Stimulated activated naive CD4-positive, alpha-beta T cell treated with Interleukin-2 at 50 U/mL for 16 hours (primary cell): ENCODE data around the gene POM121L2.
"Not testable (repeated sequence)": the region's sequence is repeated elsewhere in the genome, so short reads cannot be mapped to it uniquely, and the experiment has no call there.

Experiments
- DNase-seq: peaks from one replicate; lab custom pipeline; 2025; lab: John Stamatoyannopoulos, UW

Gene POM121L2

DNA sequence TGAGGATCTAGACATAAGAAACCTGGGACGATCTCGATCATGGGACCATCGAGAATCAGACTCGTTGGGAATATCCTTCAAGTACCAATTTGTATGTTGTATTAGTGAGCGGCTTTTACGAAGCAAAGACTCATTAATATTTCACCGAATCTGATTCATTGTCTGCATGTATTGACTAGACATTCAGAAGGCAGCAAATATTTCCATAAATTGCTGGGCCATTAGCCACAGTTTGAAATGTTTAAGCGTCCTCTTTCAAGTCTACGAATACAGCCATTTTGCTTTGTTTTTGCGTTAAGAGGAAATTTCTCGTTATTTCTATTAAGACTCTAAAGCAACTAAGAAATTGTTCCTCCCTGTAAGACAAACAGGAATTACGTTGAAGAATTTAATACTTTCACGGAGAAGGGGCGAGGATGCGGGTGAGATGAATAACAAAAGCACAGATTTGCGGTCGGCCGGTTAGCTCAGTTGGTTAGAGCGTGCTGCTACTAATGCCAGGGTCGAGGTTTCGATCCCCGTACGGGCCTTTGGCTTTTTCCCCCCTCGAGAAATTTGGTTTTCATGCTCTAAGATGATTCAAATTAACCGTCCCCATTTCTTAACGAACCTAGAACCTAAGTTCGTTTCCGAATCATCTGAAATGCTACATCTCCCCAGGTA is 18.5 kb downstream of the POM121L2 start:
- DNase-seq = no peak

DNA sequence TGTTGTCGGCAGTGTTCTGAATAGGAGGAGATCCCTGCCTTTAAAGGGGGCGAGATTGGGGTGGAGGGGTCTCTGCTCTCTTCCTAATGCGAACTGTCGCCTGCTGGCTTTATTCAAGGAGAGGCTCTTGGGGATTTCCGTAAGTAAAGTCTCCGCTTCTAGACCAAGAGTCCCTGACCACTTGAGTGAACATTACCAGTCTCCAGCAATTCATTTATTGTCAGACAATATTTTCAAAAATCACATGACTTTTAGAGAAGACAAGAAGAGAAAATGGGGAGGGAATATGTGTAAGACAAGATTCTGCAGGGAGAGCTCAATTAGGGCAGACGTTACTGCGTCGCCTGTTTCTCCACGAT is 21.2 kb downstream of the POM121L2 start:
- no peak for DNase-seq

DNA sequence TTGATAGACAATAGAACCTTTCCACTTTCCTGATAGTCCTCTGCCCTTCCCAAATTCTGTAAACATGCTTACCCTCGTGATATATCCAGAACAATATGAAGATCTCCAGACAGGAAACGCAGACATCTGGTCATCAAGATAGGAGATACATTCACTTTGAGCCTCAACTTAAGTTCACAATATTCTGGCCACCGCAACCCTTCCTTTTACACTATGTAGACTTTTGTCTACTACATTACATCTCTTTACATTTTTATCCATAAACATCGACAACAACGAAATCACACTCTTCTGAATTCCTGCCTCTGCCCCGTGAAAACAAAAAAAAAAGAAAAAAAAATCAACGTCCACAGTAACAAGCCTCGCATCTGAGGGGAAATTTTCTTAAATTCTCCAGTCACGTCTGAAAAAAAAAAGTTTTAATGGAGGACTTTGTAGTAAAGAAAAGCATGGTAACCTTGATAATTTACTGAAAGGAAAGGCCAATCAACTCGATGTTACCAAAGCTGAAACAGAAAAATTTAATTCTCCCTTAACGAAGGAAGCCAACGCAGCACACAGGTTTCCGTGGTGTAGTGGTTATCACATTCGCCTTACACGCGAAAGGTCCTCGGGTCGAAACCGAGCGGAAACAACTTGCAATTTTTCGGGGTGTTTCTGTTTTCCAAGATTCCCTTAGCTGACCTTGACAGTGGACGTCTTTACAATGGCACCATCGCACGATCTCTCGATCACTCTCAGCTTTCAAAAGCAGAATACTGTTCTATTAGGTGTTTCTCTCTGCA is 21.8 kb downstream of the POM121L2 start:
- DNase-seq = no peak

DNA sequence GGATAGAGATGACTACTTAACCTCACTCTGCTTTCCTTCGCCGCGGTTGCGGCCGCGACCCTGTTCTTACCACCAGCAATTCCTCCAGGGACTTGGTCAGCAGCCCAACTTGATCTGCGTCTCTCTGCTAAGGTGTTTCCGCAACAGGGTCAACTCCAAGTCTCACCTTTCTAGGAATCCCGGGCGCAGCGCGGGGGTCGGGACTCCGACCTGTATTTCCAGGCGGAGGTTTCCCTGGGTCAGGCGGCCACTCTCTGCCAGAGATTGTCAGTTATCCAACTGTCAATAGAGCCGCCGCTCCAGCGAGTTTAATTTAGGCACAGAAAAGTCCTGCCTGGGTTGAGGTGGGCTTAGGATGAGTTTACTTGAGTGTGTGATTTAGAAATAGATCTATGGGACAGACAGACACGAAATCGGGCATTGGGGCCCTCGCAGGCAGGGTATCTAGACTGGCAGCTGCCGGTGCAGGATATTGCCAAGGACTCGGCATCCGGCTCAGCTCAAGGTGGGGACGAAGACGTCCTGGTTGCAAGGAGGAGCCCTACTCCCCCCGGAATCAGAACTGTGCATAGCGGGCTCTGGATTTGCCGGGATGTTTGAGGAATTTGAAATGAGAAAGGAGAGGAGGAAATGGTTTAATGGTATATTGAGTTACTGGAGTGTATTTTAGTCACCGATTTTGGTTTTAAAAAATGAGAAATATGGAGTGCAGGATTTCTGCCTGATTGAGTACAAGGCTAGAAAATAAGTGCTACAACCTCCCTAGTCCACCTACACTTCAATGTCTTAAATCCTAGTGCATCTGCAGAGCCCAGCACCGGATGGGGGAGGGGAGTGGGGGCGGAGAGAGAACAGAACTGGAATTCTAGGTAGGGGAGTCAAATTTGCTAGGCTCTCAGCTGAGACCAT is 23.7 kb downstream of the POM121L2 start:
- DNase-seq = no peak

DNA sequence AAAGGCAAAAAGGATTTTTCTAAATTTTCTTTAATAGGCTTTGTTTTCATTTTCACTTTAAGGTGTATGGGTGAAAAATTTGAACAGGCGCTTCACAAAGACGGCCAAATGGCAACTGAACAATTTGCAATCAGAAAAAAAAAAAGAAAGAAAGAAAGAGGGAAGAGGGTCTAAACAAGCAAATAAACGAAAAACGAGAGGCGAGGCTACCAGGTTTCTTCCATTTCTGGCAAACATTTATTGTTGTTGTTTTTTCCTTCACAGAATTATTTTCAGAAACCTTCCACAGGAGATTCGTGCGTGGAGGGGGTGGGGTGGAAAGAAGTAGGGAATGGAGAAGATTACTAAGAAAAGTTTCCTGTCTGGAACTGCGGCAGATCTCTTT is 24.3 kb downstream of the POM121L2 start:
- DNase-seq = no peak

DNA sequence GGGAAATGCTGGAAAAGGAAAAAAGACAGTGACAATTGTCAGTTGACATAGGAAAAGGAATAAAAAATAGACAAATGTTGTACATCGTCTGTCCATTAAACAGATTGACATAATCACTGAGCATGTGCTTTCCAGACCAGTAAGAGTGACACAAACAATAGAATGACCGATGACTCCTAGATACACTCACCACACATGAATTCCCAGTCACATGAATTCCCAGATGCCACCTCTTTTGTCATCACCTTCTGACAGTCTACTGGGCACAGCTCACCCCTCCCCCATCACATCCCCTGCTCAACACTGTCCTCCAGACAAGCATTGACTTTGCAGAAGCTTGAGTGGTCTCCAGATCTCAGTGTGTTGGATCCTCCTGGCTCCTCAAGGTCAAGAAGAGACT is 25.9 kb downstream of the POM121L2 start:
- no peak for DNase-seq

DNA sequence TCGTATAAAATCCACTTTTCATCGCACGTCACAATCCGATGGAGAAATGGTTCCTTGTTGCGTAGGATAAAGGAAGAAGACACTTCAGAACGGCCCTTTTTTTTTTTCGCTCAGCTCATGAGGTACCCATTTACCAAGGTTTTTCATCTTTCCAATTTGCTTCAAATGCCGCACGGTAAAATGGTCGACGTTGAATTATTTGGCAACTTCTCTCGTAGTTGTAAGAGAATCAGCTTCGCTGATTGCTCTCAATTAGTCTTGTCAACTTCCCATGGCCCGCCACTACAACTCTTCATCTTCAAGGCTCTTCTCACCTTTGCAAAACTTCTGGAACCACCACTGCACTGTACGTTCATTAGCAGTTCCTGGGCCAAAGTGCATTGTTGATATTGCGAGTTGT is 28.8 kb downstream of the POM121L2 start:
- no peak for DNase-seq

DNA sequence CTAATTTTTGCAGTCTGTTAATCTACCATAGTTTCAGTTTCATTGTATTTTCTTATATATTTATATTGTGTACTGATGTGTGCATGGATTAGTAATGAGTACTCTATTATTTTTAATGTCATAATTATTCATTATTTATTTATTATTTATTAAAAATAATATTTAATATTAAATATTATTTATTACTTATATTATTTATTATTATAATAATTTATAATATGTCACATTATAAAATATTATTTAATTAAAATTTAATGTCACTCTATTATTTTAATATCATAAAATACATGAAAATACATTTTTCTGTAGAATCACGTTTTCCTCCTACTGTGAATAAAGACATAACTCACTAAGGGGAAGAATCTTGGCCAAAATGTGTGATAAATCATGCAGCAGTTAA is 30.5 kb downstream of the POM121L2 start:
- DNase-seq = no peak

DNA sequence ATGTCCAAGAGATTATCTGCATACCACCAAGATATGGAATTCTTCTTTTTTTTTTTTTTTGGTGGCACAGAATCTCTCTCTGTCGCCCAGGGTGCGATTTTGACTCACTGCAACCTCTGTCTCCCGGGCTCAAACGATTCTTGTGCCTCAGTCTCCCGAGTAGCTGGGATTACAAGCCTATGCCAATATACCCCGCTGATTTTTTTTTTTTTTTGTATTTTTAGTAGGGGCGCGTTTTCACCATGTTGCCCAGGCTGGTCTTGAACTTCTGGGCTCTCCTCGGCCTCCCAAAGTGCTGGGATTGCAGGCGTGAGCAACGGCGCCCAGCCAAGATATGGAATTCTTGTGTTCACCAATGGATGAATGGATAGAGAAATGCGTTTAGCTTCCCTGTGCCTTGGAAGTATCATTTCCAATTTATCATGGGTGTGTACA is 31.0 kb downstream of the POM121L2 start:
- no peak for DNase-seq

DNA sequence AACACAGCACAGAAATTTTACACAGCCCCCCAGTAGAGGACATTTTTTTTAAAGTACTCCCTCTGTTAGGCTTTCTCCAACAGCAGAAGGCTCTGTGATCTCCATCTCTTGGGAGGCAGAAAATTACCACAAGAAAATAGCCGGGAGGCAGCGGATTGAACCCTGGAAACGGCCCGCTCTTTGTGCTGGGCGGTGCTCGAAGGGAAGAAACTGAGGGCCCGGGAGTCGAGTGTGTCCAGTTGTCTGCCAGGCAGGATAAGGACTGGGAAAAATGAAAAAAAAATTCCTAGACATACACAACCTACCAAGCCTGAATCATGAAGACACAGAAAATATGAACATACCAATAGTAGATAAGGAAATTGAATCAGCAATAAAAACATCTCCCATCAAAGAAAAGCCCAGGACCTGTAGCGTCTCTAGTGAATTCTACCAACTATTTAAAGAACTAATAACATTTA is 31.5 kb downstream of the POM121L2 start:
- no peak for DNase-seq

DNA sequence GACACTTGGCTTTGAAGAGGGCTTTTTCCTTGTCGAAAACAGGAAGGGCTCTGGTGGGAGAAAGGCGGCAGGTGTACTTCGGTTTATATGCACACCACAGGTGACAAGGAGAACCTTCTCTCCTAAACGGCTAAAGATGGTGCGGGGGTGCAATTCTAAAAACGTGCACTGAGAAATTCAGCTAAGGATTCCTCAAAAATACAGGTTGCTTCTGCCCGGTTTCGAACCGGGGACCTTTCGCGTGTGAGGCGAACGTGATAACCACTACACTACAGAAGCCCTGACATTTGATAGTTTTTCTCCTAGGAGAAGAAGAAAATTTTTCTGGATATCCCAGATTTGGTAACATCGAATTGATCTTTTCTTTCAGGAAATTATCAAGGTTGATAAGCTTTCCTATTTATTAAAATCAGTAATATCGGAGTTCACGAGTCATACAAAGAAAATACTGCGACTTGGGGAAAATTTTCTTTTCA is 32.0 kb downstream of the POM121L2 start:
- DNase-seq = no peak

DNA sequence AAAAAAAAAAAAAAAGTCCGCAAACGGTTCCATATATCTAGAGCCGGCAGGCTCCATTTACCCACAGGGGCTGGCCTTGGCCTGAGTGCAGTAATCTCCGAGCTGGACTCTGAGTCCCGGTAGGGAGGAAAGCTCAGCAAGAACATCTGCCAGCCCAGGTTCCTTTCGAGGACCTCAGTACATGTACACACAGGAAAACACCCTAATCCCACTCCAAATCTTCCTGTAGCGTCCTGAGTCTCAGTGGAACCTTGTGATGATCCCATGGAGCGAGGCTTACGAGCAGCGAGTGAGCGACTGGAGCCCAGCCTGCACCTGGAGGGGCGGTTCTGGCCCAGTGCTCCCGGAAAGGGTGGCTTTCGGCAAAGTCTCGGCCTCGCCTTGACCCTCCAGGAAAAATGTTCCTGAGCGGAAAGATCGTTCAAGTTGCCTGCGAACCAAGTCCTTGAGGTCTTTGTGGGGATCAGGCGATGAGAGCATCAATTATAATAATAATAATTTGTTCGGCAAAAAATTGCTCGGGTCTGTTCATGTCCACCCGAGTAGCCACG is 32.5 kb downstream of the POM121L2 start:
- no peak for DNase-seq

DNA sequence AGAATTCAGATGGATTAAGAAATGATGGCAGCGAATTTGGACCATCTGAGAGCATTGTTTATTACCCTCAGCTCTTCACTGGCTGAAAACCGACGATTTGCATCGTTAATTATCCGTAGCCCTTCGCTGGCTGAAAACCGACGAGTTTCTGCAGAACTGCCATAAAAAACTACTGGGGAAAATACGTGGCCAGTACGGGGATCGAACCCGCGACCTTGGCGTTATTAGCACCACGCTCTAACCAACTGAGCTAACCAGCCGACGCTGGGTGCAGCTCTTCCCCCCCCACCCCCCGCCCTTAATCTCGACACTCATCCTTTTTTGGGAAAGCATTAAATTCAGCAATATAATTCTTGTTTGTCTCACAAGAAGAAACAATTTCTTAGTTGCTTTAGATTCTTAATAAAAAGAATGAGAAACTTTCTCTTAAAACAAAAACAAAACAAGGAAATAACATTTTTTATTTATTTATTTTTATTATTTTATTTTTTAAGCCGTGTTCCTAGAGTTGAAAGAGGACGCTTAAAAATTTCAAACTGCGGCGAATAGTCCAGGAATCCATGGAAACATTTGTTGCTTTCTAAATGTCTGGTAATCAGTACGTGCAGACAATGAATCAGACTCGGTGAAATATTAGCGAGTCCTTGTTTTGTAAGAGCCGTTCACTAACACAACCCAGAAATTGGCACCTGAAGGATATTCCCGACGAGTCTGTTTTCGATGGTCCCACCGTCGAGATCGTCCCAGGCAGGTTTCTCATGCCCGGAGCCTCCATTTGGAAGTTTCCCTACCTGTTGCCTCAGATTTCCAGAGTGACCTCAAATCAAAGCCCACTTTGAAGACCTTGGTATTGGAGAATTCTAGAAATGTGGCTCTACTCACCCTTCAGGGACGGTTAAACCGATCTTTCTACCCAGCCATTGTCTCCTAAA is 36.8 kb downstream of the POM121L2 start:
- DNase-seq = no peak

DNA sequence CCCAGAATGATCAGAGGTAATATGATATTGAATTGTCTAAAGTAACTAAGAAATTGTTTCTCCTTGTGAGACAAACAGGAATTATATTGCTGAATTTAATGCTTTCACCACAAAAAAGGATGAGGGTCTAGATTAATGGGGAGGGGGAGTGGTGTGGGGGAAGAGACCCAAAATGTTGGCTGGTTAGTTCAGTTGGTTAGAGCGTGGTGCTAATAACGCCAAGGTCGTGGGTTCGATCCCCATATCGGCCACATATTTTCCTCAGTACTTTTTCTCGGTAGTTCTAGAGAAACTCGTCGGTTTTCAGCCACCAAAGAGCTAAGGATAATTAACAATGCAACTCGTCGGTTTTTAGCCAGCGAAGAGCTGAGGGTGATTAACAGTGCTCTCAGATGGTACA is 38.3 kb downstream of the POM121L2 start:
- no peak for DNase-seq

DNA sequence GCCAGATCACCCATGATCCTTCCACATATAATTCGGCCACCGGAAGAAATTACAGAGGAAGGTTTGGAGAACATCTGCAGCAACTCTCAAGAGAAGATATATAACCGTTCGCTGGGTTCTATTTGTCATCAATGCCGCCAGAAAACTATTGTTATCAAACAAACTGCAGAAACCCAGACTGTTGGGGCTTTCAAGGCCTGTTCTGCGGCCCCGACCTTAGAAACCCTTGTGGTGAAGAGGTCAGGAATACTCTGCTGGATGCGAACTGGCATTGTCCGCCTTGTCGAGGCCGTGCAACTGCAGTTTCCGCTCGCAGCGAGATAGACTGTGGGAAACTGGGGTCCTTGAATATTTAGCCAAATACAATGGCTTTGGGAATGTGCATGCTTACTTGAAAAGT is 43.3 kb downstream of the POM121L2 start:
- no peak for DNase-seq

DNA sequence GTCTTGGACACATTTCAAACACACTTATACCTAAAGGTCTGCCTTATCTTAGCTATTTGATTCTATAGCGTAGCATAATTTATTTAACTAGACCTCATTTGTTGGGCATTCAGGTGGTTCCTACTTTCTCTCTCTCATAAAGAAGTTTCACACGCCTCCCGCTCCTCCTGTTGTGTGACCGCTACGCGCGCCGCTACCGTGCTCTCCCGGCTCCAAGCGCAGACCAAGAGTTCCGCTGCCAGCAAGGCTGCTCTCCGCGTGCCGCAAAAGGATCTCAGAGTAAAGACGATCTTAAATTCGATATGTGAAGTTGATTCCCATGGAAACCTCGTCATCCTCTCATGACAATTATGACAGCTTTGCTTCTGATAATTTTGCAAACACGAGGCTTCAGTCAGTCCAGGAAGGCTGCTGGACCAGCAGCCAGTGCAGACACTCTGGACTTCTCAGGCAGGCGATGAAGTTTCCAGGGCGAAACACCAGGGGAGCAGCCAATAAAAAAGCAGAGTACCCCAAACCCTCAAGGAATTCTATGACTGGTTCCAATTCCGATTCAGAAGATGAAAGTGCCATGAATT is 44.1 kb downstream of the POM121L2 start:
- no peak for DNase-seq

DNA sequence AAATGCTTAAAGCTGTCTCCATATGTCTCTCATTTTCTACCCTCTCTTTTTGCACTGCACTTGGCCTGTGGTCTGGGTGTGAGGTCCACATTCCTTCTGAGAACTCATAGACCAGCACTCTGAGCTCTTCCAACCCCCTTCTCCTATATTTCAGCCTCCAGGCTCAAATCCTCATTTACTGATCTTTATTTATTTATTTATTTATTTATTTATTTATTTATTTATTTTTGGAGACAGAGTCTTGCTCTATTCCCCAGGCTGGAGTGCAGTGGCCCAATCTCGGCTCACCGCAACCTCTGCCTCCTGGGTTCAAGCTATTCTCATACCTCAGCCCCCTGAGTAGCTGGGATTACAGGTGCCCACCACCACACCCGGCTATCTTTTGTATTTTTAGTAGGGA is 45.1 kb downstream of the POM121L2 start:
- DNase-seq = not testable (repeated sequence)

DNA sequence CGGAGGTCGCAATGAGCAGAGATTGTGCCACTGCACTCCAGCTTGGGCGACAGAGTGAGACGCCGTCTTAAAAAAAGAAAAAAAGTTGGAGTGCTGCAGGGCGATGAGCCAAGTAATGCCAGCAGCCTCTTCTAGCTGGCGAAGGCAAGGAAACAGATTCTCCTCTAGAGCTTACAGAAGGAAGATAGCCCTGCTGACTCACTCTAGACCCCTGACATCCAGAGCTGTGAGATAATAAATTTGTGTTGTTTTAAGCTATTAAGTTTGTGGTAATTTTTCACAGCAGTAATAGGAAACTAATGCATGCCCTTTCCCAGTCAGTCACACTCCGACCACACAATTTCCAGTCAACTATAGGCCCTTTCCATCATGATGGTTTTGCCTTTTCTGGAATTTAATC is 48.2 kb downstream of the POM121L2 start:
- DNase-seq = no peak

DNA sequence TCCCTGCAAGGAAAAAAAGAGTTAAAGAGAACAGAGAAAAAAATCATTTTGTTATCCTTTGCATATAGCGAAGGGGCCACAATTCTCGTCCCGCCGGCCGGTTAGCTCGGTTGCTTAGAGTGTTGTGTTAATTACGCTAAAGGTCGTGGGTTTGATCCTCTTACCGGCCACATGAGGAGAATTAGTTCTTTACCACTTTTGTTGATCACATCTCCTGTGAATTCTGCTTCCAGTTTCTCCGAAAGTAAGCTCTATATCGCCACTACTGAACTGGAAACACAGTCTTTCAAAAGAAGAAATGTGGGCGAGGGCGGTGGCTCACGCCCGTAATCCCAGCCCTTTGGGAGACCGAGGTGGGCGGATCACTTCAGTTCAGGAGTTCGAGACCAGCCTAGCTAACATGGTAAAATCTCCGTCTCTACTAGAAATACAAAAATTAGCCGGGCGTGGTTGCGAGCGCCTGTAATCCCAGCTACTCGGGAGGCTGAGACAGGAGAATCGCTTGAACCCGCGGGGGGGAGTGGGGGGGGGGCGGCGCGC is 51.2 kb downstream of the POM121L2 start:
- no peak for DNase-seq

DNA sequence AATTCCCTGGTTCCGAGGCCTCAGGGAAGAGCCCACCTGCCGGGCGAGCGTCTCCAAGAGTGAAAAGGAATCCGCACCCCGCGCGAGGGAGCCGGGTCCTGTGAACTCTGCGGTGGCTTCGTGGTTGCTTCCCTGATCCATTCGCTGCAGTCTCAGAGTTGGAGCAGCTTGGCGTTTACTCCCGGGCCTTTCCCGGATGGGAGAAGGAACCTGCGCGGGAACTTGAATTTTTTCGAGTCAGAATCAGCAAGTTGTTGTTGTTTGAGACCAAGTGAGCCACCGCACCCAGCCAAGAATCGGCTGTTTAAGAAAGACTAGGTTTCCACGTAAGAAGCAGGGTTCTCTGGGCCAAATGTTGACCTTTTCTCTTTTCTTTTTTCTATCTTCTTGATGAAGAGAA is 51.7 kb downstream of the POM121L2 start:
- no peak for DNase-seq
